SK-N-SH treated with all-trans-retinoic acid at 6 μM for 48 hours (cell line): ENCODE results near the gene LIME1.

Experiments used
- ATAC-seq: fragments of 200-7000 bp; cut with Tn5 transposase; 3 replicates; pipeline ENCODE4 v1.9.1; 2020; ENCODE audit warnings: mild to moderate bottlenecking, moderate library complexity
- BACH2 ChIP-seq: fragments of 250-450 bp; sonication (Bioruptor Pico); IDR thresholded peaks from 2 replicates; pipeline ENCODE4 v1.9.0; 2021; ENCODE audit warnings: mild to moderate bottlenecking, borderline replicate concordance
- CREB5 ChIP-seq: fragments of 250-450 bp; sonication (Bioruptor Pico); IDR thresholded peaks from 2 replicates; pipeline ENCODE4 v1.5.1; 2020; ENCODE audit warnings: low read depth, mild to moderate bottlenecking, moderate library complexity
- CSRNP3 ChIP-seq: fragments of 250-450 bp; sonication (Bioruptor Pico); IDR thresholded peaks from 2 replicates; pipeline ENCODE4 v1.5.1; 2021; ENCODE audit warnings: mild to moderate bottlenecking, moderate library complexity
- ESRRG ChIP-seq: fragments of 250-450 bp; sonication (Bioruptor Pico); IDR thresholded peaks from 2 replicates; pipeline ENCODE4 v1.6.1; 2021; ENCODE audit warnings: mild to moderate bottlenecking
- GLIS3 ChIP-seq: fragments of 250-450 bp; sonication (Bioruptor Pico); IDR thresholded peaks from 2 replicates; pipeline ENCODE4 v1.5.0; 2020; ENCODE audit warnings: mild to moderate bottlenecking, moderate library complexity
- PATZ1 ChIP-seq: fragments of 250-450 bp; sonication (Bioruptor Pico); IDR thresholded peaks from 2 replicates; pipeline ENCODE4 v1.8.0; 2020; ENCODE audit warnings: mild to moderate bottlenecking, moderate library complexity, borderline replicate concordance
- POU6F1 ChIP-seq: fragments of 250-450 bp; sonication (Bioruptor Pico); IDR thresholded peaks from 2 replicates; pipeline ENCODE4 v1.8.0; 2021; ENCODE audit warnings: low read depth, mild to moderate bottlenecking, moderate library complexity, borderline replicate concordance
- TCF4 ChIP-seq: fragments of 250-450 bp; sonication (Bioruptor Pico); IDR thresholded peaks from 2 replicates; pipeline ENCODE4 v1.8.0; 2021; ENCODE audit warnings: mild to moderate bottlenecking, moderate library complexity, borderline replicate concordance
- TOX ChIP-seq: fragments of 250-450 bp; sonication (Bioruptor Pico); IDR thresholded peaks from 2 replicates; pipeline ENCODE4 v1.8.0; 2021; ENCODE audit warnings: mild to moderate bottlenecking, moderate library complexity, borderline replicate concordance
- TSHZ2 ChIP-seq: fragments of 250-450 bp; sonication (Bioruptor Pico); IDR thresholded peaks from 2 replicates; pipeline ENCODE4 v1.5.0; 2020; ENCODE audit warnings: mild to moderate bottlenecking, moderate library complexity
- ZFP3 ChIP-seq: fragments of 250-450 bp; sonication (Bioruptor Pico); IDR thresholded peaks from 2 replicates; pipeline ENCODE4 v1.5.0; 2020; ENCODE audit warnings: mild to moderate bottlenecking, moderate library complexity
- ZFP30 ChIP-seq: fragments of 450-650 bp; formaldehyde crosslinking; IDR thresholded peaks from 2 replicates; pipeline ENCODE4 v1.5.0; 2022; ENCODE audit warnings: mild to moderate bottlenecking, moderate library complexity
- ZNF70 ChIP-seq: fragments of 450-650 bp; formaldehyde crosslinking; IDR thresholded peaks from 2 replicates; pipeline ENCODE4 v1.5.0; 2020; ENCODE audit warnings: mild to moderate bottlenecking, moderate library complexity

Gene LIME1

GRCh38 chr20:63753381-63753780, 16.9 kb downstream of the LIME1 start (continued):
- TF ChIP-seq TSHZ2, result no peak

- TF ChIP-seq GLIS3 (CRISPR knock-in tag), result no peak
- no peak for TF ChIP-seq POU6F1 (CRISPR knock-in tag)
- TF ChIP-seq TCF4 (CRISPR knock-in tag), result no peak
- no peak for TF ChIP-seq PATZ1 (CRISPR knock-in tag)
- no peak for TF ChIP-seq CSRNP3 (CRISPR knock-in tag)
- no peak for TF ChIP-seq ZFP3 (CRISPR knock-in tag)
- no peak for TF ChIP-seq BACH2 (CRISPR knock-in tag)
- TF ChIP-seq CREB5 (CRISPR knock-in tag), result no peak
- no peak for TF ChIP-seq ZFP30 (CRISPR knock-in tag)
- no peak for TF ChIP-seq ZNF70 (CRISPR knock-in tag)
- ATAC-seq, result no peak
Observed at GRCh38 chr20:63754008-63754407, 17.5 kb downstream of the LIME1 start.

- no peak for ATAC-seq
- TF ChIP-seq TSHZ2 (no peak), GLIS3 (CRISPR knock-in tag) (no peak), CSRNP3 (CRISPR knock-in tag) (no peak), TCF4 (CRISPR knock-in tag) (no peak), TOX (no peak), BACH2 (CRISPR knock-in tag) (no peak), ESRRG (no peak)
Observed at GRCh38 chr20:63755933-63756647, 19.6 kb downstream of the LIME1 start.
